GM12878 (cell line): ENCODE data around the gene BMP8B. TPM values are rescaled to one million over a fixed set of nuclear protein-coding genes. Genes with fewer than 3 reads are reported as not detected.

ENCODE experiments used
- BHLHE40 ChIP-seq, 2 experiments: fragments of 450-650 bp in 1 of 2; IDR thresholded peaks; 2 replicates each; pipeline ENCODE4 v1.6.1; 2011 to 2017; ENCODE audit warnings: low read depth in 2 of 2, borderline replicate concordance in 1 of 2, improper control_type of control experiment in 1 of 2, low read length in 1 of 2, mild to moderate bottlenecking in 1 of 2
- EED ChIP-seq: sonication (generic); IDR thresholded peaks from 2 replicates; pipeline ENCODE4 v1.6.1; 2016; ENCODE audit warnings: antibody characterized with exemption, low read depth
- FOS ChIP-seq: IDR thresholded peaks from 3 replicates; pipeline ENCODE4 v1.6.1; 2011; ENCODE audit warnings: borderline replicate concordance; ENCODE audit not compliant: insufficient read length; ENCODE audit errors: extremely low read depth
- IKZF1 ChIP-seq: fragments of 450-650 bp; conservative IDR thresholded peaks from 2 replicates; pipeline ENCODE4 v1.6.1; 2017; ENCODE audit warnings: antibody characterized with exemption, mild to moderate bottlenecking
- IKZF2 ChIP-seq, 2 experiments: fragments of 450-650 bp; IDR thresholded peaks; 2 replicates each; pipeline ENCODE4 v1.6.1; 2017; ENCODE audit warnings: mild to moderate bottlenecking in 2 of 2, moderate library complexity in 2 of 2
- NFYA ChIP-seq: IDR thresholded peaks from 2 replicates; pipeline ENCODE4 v1.6.1; 2011; ENCODE audit warnings: low read depth, mild to moderate bottlenecking, low read length, improper control_type of control experiment, borderline replicate concordance
- NR2C1 ChIP-seq: fragments of 450-650 bp; IDR thresholded peaks from 2 replicates; pipeline ENCODE4 v1.6.1; 2017; ENCODE audit warnings: antibody characterized with exemption, mild to moderate bottlenecking, moderate library complexity
- PAX8 ChIP-seq: fragments of 450-650 bp; IDR thresholded peaks from 2 replicates; pipeline ENCODE4 v1.6.1; 2017; ENCODE audit warnings: mild to moderate bottlenecking, moderate library complexity
- RAD21 ChIP-seq: IDR thresholded peaks from 2 replicates; pipeline ENCODE4 v1.6.1; 2011; ENCODE audit warnings: mild to moderate bottlenecking, low read depth, low read length, moderate library complexity; ENCODE audit not compliant: insufficient read depth
- SIX5 ChIP-seq: IDR thresholded peaks from 2 replicates; pipeline ENCODE4 v1.6.1; 2011; ENCODE audit warnings: mild to moderate bottlenecking, low read depth, low read length, moderate library complexity; ENCODE audit not compliant: severe bottlenecking
- SMC3 ChIP-seq: IDR thresholded peaks from 2 replicates; pipeline ENCODE4 v1.6.1; 2011; ENCODE audit warnings: low read length, improper control_type of control experiment, borderline replicate concordance
- TBL1XR1 ChIP-seq: IDR thresholded peaks from 2 replicates; pipeline ENCODE4 v1.6.1; 2012; ENCODE audit warnings: low read depth, low read length, improper control_type of control experiment
- YY1 ChIP-seq: IDR thresholded peaks from 2 replicates; pipeline ENCODE4 v1.6.1; 2011; ENCODE audit warnings: low read depth, mild to moderate bottlenecking, low read length
- ZNF207 ChIP-seq: fragments of 450-650 bp; IDR thresholded peaks from 2 replicates; pipeline ENCODE4 v1.6.1; 2014; ENCODE audit warnings: antibody characterized with exemption, mild to moderate bottlenecking, borderline replicate concordance
- polyA plus RNA-seq, 11 experiments: library from polyadenylated mRNA; depleted of rRNA in 4 of 11; unstranded in 6 of 11; stranded (reverse) in 5 of 11; fragments of >200 nt; fragmentation: Nextera tagmentation in 4 of 11; fragmentation: Illumina TruSeq in 1 of 11; extraction: Ambion mirVana in 4 of 11; extraction: Trizol in 1 of 11; gene quantifications; 1 replicate in 1 of 11; 2 replicates in 10 of 11; pipeline versions ENCODE4 v1.2.1 to v1.2.3, GENCODE V29; 2011 to 2016; ENCODE audit warnings: inconsistent platforms in 2 of 11, missing spikeins in 2 of 11, low read depth in 1 of 11
- total RNA-seq, 4 experiments: library from RNA; depleted of rRNA in 3 of 4; stranded (reverse); fragments of >200 nt in 3 of 4; fragmentation: Illumina TruSeq in 1 of 4; extraction: Trizol in 1 of 4; gene quantifications; 2 replicates each; pipeline versions ENCODE4 v1.2.1 to v1.2.3, GENCODE V29; 2013 to 2021
- TF ChIP-seq, protein P1 (sequence below): IDR thresholded peaks from 2 replicates; pipeline ENCODE4 v1.6.1; 2011; ENCODE audit warnings: borderline replicate concordance, low read depth, mild to moderate bottlenecking, moderate library complexity, low read length; ENCODE audit not compliant: insufficient read depth, poor library complexity, severe bottlenecking

The BMP8B gene
- total and polyA plus RNA-seq, 10 of the 15 experiments (the other 5 are each of a cell fraction or from before 2014, with no cell fraction given): 0.09 to 1.2 (median 0.52) TPM

DNA sequence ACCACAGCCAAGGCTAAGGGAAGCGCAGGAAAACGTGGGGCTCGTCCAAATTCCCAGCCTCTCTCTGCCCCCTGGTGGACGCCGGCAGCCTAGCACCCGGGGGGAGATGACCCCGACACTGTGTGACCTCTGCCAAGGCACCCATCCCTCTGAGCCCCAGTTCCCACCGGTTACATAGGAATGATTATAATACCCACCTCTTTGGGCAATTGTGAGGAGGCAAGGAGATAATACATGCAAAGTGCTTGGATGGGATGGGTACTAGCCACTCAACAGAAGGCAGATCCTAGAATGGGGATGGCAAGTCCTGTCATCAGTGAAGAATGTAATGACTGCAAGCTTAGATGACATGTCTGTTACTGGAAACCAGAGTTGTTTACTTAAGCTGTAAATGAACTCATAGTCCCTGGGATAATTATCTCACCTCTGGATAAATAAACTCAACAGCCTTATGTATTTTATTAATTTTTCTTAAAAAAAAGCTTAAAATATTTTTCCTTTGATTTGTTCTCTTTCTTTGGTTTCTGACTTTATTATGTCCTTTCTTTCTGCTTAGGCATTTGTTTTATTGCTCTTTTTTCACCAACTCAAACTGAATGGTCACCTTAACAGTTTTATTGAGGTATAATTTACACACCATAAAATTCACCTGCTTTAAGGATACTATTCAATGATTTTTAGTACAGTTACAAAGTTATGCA is 11.3 kb upstream of the BMP8B start (continued):
- TF ChIP-seq BHLHE40 (IDR thresholded peaks at IDR 0.05; ENCODE audit: borderline replicate concordance in 1 of 2, low read depth in 2 of 2, low read length in 1 of 2) (no peak), IKZF1 (peak; percentile 64), NR2C1 (peak; percentile 65), EED (0 out of 2 replicates have a peak, but pooled peaks have one; percentile 10), FOS (no peak), YY1 (peak; percentile 42; the same call in 1 of the 2 replicates), PAX8 (no peak), ZNF207 (no peak), RAD21 (peak; percentile 58), NFYA (no peak), TBL1XR1 (0 out of 2 replicates have a peak, but pooled peaks have one; percentile 1), SMC3 (peak; percentile 65), IKZF2 (IDR thresholded peaks at IDR 0.05) (peak in 1 of 2 experiments; percentile 32; a peak in 2 of 4 replicates), SIX5 (no peak)
- TF ChIP-seq, protein P1, sequence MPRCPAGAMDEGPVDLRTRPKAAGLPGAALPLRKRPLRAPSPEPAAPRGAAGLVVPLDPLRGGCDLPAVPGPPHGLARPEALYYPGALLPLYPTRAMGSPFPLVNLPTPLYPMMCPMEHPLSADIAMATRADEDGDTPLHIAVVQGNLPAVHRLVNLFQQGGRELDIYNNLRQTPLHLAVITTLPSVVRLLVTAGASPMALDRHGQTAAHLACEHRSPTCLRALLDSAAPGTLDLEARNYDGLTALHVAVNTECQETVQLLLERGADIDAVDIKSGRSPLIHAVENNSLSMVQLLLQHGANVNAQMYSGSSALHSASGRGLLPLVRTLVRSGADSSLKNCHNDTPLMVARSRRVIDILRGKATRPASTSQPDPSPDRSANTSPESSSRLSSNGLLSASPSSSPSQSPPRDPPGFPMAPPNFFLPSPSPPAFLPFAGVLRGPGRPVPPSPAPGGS: no peak
